ENCODE measurements around the gene SP3.
"Not testable (repeated sequence)": the region's sequence is repeated elsewhere in the genome, so short reads cannot be mapped to it uniquely, and the experiment has no call there.

SP3 gene

GRCh38 chr2:173892341-173892740 lies 72.8 kb downstream of the SP3 start:
- no peaks in the 10 kb centered on the region for H3K4me1 ChIP-seq
- no peak for TF ChIP-seq CTCF (IDR thresholded peaks at IDR 0.05)
- H3K4me2 ChIP-seq (ENCODE audit: low read length): no peak overlapping the region
- H3K27ac ChIP-seq: no peak overlapping the region
- H3K9me3 ChIP-seq (ENCODE audit: control insufficient read depth, low read length): no peaks in the 10 kb centered on the region
- no peak overlapping the region for H2AFZ ChIP-seq
- no peak overlapping the region for H3K9ac ChIP-seq
- H3K4me3 ChIP-seq (ENCODE audit: low read depth, low read length): no peak overlapping the region
- H3K27me3 ChIP-seq (ENCODE audit: control insufficient read depth, insufficient read depth, low read length): no peaks in the 10 kb centered on the region
- H3K36me3 ChIP-seq (ENCODE audit: control insufficient read depth, insufficient read depth, low read length): no peaks in the 10 kb centered on the region
- H3K79me2 ChIP-seq: no peaks in the 10 kb centered on the region

- H3K9me3 ChIP-seq (ENCODE audit: control insufficient read depth, low read length): no peaks in the 10 kb centered on the region
- H3K79me2 ChIP-seq: no peaks in the 10 kb centered on the region
- no peaks in the 10 kb centered on the region for H3K27me3 ChIP-seq (ENCODE audit: control insufficient read depth, insufficient read depth, low read length)
- no peak overlapping the region for H3K9ac ChIP-seq
- no peak overlapping the region for H3K4me2 ChIP-seq (ENCODE audit: low read length)
- H3K36me3 ChIP-seq (ENCODE audit: control insufficient read depth, insufficient read depth, low read length): no peaks in the 10 kb centered on the region
- no peak overlapping the region for H3K4me3 ChIP-seq (ENCODE audit: low read depth, low read length)
- no peaks in the 10 kb centered on the region for H3K4me1 ChIP-seq
- no peak for TF ChIP-seq CTCF (IDR thresholded peaks at IDR 0.05)
- no peak overlapping the region for H2AFZ ChIP-seq
- H3K27ac ChIP-seq: no peak overlapping the region
These were observed 73.7 kb downstream of the SP3 start for GRCh38 chr2:173891315-173892037.

GRCh38 chr2:173889464-173889863 lies 75.7 kb downstream of the SP3 start:
- not testable (repeated sequence) for H3K36me3 ChIP-seq (ENCODE audit: control insufficient read depth, insufficient read depth, low read length); H3K9me3 ChIP-seq (ENCODE audit: control insufficient read depth, low read length); H3K27me3 ChIP-seq (ENCODE audit: control insufficient read depth, insufficient read depth, low read length); H3K4me3 ChIP-seq (ENCODE audit: low read depth, low read length); H3K4me1 ChIP-seq; H3K27ac ChIP-seq; H2AFZ ChIP-seq; H3K4me2 ChIP-seq (ENCODE audit: low read length); H3K9ac ChIP-seq; H3K79me2 ChIP-seq

- Histone ChIP-seq H2AFZ (no peak overlapping the region), H3K36me3 (ENCODE audit: control insufficient read depth, insufficient read depth, low read length) (no peaks in the 10 kb centered on the region), H3K4me2 (ENCODE audit: low read length) (no peak overlapping the region), H3K79me2 (no peaks in the 10 kb centered on the region), H3K9me3 (ENCODE audit: control insufficient read depth, low read length) (no peaks in the 10 kb centered on the region), H3K4me3 (ENCODE audit: low read depth, low read length) (no peak overlapping the region), H3K9ac (no peak overlapping the region), H3K4me1 (no peaks in the 10 kb centered on the region), H3K27me3 (ENCODE audit: control insufficient read depth, insufficient read depth, low read length) (no peaks in the 10 kb centered on the region), H3K27ac (no peak overlapping the region)
- no peak for TF ChIP-seq CTCF (IDR thresholded peaks at IDR 0.05)
These were observed 78.6 kb downstream of the SP3 start for GRCh38 chr2:173886613-173887012.

- TF ChIP-seq CTCF (IDR thresholded peaks at IDR 0.05): peak; percentile 75
- Histone ChIP-seq H3K9me3 (ENCODE audit: control insufficient read depth, low read length) (no peaks in the 10 kb centered on the region), H3K27me3 (ENCODE audit: control insufficient read depth, insufficient read depth, low read length) (no peaks in the 10 kb centered on the region), H3K9ac (no peak overlapping the region), H3K4me2 (ENCODE audit: low read length) (no peak overlapping the region), H2AFZ (no peak overlapping the region), H3K79me2 (no peaks in the 10 kb centered on the region), H3K27ac (no peak overlapping the region), H3K4me1 (no peaks in the 10 kb centered on the region), H3K36me3 (ENCODE audit: control insufficient read depth, insufficient read depth, low read length) (no peaks in the 10 kb centered on the region), H3K4me3 (ENCODE audit: low read depth, low read length) (no peak overlapping the region)
These were observed 81.0 kb downstream of the SP3 start for GRCh38 chr2:173884025-173884802.
